ENCODE measurements around the gene ELMO2.
A peak's percentile ranks its signal among the peaks of the same experiment; 100 is the strongest.
"Not testable (repeated sequence)": the region's sequence is repeated elsewhere in the genome, so short reads cannot be mapped to it uniquely, and the experiment has no call there.

The ELMO2 gene

GRCh38 chr20:46402331-46402811 is 4.0 kb downstream of the ELMO2 start:
- DNase-seq (ENCODE audit: low read depth), result no peak

DNA sequence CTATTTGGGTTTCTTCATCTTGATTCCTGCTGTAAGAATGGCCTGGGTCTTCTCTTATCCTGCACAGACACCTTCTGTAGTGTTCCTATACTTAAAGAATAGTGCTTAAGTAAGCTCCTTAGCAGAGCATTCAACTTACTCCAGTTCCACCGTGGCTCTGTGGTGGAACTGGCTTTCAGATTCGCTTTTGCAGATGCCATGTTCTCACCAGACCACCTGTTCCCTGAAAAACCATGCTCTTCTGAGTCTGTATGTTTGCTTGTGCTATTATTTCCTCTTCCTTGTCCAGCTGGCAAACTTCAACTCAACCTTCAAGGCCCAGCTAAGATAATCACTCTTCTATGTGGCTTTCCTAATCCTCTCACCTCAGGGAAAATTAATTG is 4.9 kb downstream of the ELMO2 start:
- DNase-seq (ENCODE audit: low read depth), result no peak

DNA sequence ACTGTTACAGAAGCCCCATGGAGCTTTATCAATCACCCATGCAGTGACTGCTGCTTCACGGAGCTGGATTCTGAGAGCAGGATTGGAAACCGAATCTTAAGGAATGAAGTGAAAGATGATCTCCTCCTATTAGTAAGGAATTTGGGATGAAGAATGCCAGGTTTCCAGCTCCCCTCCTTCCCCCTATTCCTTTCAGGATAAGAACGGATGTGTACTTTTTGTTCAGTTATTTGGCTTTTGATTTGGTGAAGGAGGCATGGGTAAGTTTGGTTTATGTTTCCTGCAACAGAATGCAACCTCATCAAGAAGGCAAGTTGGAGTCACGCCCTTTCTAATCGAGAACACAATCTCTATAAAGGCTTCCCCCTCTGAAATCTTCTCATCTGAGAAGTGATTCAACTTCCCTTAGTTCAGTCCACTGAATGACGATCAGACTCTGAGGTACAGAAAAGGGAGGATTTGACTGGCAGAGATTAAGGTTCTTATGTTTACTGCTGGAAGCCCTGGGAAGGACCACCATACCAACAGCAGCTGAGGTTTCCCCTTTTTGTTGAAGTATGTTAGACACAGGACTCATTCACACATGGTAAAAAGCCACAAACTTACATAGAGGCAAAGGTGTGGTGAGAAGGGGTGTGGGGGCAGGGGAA is 5.5 kb downstream of the ELMO2 start:
- peak; percentile 71 for DNase-seq (ENCODE audit: low read depth)

GRCh38 chr20:46400253-46400652 is 6.2 kb downstream of the ELMO2 start:
- peak; percentile 53 for DNase-seq (ENCODE audit: low read depth)

DNA sequence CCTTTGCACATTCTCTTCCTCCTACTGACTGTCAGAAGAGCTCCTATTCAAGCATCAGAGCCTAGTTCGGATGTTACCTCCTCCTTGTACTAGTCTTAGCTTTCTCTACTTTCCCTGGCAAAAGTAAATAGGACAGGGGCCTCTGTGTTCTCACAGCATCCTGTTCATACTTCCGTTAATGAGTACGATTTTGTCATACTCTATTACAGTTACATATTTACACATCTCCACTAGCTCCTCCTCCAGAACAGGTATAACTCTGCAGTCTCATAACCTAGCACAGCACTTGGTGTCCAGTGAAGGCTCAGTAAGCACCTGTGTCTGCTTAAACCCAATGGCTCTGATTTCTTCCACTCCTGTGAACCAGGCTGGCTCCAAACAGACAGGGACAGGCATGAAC is 7.0 kb downstream of the ELMO2 start:
- no peak for DNase-seq (ENCODE audit: low read depth)

DNA sequence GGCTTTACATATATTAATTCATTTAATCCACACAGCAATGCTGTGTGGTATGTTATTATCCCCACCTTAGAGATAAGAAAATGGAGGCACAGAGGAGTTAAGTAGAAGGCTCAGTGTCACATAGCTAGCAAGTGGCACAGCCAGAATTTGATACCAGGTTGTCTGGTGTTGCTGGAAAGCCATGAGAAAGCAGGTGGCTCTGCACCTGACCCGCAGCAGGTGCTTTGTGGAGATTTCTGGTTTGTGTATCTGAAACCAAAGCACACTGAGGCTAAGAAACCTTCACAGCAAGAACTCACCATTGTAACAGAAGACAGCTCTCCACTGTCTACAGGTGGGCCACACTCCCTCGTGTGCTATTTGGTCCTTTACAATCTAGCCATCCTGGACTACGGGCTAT is 7.5 kb downstream of the ELMO2 start:
- DNase-seq (ENCODE audit: low read depth), result no peak

GRCh38 chr20:46396052-46396740 is 10.2 kb downstream of the ELMO2 start:
- DNase-seq (ENCODE audit: low read depth), result no peak

DNA sequence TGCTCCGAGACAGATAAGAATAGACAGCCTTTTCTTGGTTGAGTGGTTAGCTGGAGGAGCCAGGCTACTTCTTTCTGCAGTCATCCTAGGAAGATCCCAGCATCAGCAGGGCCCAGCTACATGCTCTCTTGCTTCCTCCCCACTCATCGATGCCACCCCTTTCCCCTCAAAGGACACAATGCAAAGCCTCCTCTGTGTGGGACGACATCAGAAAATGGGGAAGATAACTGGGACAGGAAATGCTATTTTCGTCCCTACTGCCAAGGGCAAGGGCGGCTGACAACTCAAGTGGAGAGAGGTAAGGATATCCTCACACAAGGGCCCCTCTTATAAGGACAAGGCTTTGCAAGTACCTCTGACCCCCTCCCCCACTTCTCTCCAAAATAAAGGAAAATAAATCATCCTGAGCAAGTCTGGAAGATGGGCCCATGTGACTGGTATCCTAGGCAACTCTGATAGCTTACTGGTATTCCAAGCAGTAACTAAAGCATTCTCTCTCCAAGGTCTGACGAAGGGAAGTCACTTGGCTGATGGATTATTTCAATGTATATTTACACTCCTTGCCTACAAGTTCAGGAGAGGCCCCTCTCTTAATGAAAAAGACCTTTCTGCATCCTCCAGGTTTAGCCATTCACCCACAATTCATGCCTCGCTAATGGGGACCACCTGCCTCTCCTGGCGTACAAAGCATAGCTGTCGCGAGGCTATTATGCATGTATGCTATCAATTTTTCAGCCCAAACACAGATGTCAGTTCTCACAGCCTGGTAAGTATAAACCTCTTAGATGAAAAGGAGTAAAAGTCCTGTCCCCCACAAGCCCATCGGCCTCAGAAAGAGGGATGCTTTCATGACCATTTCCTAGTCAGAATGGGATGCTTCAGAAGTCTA is 11.3 kb downstream of the ELMO2 start:
- DNase-seq (ENCODE audit: low read depth), result no peak

DNA sequence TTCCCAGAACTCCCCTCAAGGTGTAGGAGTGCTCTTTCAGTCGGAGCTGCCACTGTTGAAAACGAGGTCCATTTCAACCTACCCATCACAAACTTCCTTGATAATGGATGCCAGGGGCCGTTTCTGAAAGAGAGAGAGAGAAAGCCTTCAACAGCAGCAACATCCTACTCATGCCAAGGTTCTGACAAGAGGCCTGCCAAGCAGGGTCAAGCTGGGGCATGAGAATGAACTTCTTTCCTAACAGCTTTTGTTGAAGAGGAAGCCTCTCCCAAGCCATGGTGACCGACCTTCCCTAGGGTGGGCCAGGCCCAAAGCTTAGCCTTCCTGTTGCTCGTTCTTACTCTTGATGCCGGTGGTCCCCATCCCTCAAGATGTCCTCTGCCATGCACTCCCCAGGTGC is 12.4 kb downstream of the ELMO2 start:
- no peak for DNase-seq (ENCODE audit: low read depth)

- DNase-seq (ENCODE audit: low read depth), result no peak
These were observed 17.5 kb downstream of the ELMO2 start for GRCh38 chr20:46388937-46389336.

DNA sequence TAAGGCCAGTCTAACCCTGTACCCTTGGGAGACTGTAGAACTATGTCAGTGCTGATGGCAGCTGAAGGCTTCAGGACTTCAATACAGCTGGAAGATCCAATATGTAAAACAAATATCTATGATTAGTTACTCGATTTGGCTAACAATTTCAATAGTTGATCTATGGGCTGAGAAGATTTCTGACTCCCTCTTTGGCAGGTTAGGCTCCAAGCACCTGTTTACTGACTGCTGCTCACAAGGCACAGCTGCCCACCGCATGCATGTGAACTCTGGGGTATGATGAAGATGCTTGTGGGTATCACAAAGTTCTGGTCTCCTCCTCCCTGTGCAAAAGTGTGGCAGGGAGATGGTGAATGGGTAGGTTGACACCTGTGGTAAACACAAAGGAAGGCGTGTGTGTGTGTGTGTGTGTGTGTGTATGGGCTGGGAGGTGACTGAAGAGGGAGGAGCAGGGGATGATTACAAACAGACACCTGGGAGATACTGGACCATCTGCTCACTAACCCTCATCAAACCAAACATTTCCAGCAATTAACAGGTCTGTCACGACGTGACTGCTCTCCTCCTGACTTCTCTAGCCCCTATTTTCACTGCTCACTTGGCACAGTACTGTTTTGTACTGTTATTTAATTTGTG is 18.1 kb downstream of the ELMO2 start:
- DNase-seq (ENCODE audit: low read depth), result no peak

GRCh38 chr20:46387054-46387453 is 19.4 kb downstream of the ELMO2 start:
- not testable (repeated sequence) for DNase-seq (ENCODE audit: low read depth)

- no peak for DNase-seq (ENCODE audit: low read depth)
These were observed 27.9 kb downstream of the ELMO2 start for GRCh38 chr20:46378412-46379009.

DNA sequence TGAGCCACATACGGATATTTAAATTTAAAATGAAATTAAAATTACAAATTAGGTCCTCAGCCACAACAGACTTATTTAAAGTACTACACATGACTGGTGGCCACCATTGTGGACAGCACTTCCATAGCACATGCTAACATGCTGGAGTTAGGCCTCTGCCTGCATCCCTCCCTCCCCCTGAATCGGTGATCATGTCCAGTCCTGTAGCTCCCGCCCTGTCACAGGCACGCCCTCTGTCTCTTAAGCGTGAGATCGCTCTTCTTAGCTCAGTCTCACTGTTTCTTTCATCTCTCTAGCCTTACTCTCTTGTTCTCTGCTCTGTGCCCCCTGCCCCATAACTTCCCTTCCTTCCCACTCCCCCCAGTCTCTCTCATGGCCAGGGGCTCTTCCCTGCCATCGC is 28.9 kb downstream of the ELMO2 start:
- no peak for DNase-seq (ENCODE audit: low read depth)

- DNase-seq (ENCODE audit: low read depth), result no peak
These were observed 30.1 kb downstream of the ELMO2 start for GRCh38 chr20:46376196-46376785.

DNA sequence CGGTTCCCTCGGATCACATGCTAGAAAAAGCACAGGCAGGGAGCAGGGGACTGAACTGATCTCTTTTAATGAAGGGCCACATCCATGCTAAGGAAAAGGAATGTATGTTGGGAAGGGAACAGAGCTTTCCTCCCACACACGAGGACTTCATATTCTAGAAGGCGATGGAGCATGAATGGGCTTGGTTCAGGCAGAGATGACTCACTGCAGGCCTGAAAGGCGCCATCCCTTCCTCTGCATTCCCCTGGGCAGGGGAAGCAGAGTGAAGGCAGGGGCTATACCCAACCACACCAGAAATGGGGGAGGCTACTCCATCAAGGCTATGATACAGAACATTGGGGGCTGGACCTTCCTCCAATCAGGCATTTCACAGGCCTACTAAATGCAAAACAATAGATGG is 30.6 kb downstream of the ELMO2 start:
- no peak for DNase-seq (ENCODE audit: low read depth)

GRCh38 chr20:46374383-46374782 is 32.0 kb downstream of the ELMO2 start:
- no peak for DNase-seq (ENCODE audit: low read depth)

DNA sequence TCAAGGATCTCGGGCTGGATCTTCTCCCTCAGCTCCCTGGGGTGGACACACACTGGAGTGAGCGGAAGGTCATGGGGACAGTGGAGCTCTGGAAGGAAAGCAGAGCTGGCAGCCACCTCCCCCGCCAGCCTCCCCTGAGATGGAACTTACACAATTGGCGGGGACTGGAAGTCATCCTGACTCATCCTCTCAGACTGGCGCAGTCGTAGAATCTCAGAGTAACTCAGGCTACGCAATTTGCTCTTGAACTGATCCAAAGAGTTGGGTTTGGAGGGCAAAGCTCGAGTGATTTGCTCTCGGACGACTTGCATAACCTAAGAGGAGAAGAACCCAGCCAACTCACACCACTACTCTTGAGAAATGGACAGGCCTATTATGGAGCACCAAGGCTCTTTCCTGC is 34.8 kb downstream of the ELMO2 start:
- no peak for DNase-seq (ENCODE audit: low read depth)

- peak; percentile 46 for DNase-seq (ENCODE audit: low read depth)
These were observed 37.5 kb downstream of the ELMO2 start for GRCh38 chr20:46368902-46369268.

DNA sequence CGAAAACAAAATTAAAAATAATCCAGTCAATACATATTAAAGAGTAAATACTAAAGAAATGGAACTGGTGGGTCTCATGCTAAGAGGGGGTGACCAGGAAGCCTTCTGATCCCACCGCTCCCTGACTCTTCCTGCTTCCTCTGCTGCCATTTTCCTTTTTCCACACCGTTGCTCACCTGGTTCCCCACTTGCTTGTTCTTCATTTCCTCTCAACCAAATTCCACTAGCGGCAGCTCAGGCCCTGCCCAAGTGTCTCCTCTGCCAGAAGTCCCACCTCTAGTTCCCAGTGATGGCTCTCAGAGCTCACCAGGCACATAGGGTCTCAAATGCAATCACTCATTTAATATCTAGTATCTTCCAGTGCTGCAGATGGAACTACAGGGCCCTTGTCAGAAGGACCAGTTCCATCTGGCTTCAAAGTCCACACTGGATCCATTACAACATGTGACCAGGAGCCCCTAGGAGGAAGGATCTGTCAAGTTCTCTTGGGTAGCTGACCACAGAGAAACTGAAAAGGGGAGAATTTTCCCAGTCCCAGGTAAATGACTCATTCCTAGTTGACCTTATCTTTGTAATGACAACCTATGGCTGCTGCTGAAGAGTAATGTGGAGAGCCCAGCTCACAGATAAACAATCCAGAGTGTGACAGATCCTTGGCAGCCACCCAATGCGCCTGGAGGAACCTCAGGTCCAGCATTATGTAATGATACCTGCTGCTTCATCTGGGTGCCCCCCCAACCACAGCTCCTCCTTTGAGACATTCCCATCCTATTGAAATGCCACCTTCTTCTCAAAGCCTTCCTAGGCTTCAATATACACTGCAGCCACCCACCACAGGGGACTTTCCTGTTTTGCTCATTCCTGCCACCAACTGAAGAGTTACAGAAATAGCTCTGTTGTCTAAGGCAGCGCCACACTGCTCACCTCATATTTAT is 38.2 kb downstream of the ELMO2 start:
- peak; percentile 47 for DNase-seq (ENCODE audit: low read depth)

DNA sequence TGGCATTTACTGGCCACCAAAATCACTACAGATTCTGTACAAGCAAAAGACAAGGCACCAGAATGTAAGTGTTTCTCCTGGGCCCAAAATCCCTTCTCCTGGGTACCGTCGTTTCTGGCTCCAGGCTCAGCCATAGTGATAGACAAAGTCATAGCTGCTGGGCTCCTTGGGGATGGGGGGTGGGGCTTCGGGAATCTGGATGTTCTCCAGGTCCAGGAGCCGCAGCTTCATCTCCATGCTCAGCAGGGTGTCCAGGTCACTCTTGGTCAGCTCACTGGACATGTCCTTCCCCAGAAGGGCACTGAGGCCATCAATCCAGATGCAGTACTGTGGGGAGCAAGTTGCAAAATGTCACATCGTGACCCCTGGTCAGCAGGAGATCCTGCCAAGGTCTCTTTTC is 39.2 kb downstream of the ELMO2 start:
- no peak for DNase-seq (ENCODE audit: low read depth)
